ENCODE data around the gene MAPK1. TPM values are rescaled to one million over a fixed set of nuclear protein-coding genes. Genes with fewer than 3 reads are reported as not detected.
A peak's percentile ranks its signal among the peaks of the same experiment; 100 is the strongest.
"Not testable (repeated sequence)": the region's sequence is repeated elsewhere in the genome, so short reads cannot be mapped to it uniquely, and the experiment has no call there.

MAPK1 gene
- total and polyA plus RNA-seq, 7 donors, result 18.0 to 73.2 (median 44.1) TPM

DNA sequence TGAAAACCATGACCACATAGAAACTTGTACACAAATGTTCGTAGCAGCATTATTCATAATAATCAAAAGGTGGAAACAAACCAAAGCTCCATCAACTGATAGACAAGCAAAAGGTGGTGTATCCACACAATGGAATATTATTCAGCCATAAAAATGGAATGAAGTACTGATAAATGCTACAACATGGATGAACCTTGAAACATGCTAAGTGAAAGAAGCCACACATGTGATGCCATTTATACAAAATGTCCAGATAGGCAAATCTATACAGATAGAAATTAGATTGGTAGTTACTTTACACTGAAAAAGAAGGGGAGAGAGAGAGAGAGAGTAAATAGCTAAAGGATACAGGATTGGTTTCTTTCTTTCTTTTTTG is 27.7 kb downstream of the MAPK1 start:
- Histone ChIP-seq H3K27me3 (no peaks in the 10 kb centered on the region), H3K27ac (no peak overlapping the region), H3K36me3 (no peaks in the 10 kb centered on the region), H3K4me1 (peaks cover 0 to 54% (median 46%) of the 10 kb centered on the region in 4 donors), H3K4me3 (no peak overlapping the region), H3K9me3 (no peaks in the 10 kb centered on the region)
- TF ChIP-seq, protein P1, sequence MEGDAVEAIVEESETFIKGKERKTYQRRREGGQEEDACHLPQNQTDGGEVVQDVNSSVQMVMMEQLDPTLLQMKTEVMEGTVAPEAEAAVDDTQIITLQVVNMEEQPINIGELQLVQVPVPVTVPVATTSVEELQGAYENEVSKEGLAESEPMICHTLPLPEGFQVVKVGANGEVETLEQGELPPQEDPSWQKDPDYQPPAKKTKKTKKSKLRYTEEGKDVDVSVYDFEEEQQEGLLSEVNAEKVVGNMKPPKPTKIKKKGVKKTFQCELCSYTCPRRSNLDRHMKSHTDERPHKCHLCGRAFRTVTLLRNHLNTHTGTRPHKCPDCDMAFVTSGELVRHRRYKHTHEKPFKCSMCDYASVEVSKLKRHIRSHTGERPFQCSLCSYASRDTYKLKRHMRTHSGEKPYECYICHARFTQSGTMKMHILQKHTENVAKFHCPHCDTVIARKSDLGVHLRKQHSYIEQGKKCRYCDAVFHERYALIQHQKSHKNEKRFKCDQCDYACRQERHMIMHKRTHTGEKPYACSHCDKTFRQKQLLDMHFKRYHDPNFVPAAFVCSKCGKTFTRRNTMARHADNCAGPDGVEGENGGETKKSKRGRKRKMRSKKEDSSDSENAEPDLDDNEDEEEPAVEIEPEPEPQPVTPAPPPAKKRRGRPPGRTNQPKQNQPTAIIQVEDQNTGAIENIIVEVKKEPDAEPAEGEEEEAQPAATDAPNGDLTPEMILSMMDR (IDR thresholded peaks at IDR 0.05), result no peak
- TF ChIP-seq EP300 (IDR thresholded peaks at IDR 0.05) (no peak), POLR2A (IDR thresholded peaks at IDR 0.05) (no peak), POLR2AphosphoS5 (IDR thresholded peaks at IDR 0.05) (no peak)
- intact Hi-C loops (cut with DNase I), result no loop called here
- 87% methylated on average over 1 of the region's 1 CpG for WGBS, 2 donors
- DNase-seq, result no peak

DNA sequence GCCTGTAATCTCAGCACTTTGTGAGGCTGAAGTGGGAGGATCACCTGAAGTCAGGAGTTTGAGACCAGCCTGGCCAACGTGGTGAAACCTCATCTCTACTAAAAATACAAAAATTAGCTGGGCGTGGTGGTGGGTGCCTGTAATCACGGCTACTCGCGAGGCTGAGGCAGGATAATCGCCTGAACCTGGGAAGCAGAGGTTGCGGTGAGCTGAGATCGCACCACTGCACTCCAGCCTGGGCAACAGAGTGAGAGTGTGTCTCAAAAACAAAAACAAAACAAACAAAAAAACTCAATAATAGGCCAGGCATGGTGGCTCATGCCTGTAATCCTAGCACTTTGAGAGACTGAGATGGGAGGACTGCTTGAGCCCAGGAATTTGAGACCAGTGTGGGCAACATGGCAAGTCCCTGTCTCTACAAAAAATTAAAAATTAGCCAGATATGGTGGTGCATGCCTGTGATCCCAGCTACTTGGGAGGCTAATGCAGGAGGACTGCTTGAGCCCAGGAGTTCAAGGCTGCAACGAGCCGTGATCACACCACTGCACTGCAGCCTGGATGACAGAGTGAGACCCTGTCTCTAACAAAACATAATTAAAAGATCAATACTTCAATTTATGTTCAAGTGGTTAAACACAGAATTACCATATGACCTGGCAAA is 28.2 kb downstream of the MAPK1 start:
- 86 to 90% methylated on average over 10 of the region's 10 CpGs for WGBS, 2 donors
- H3K4me3 ChIP-seq; intact Hi-C loops (cut with DNase I); H3K9me3 ChIP-seq; H3K36me3 ChIP-seq; DNase-seq; H3K27me3 ChIP-seq: not testable (repeated sequence)
- Histone ChIP-seq H3K4me1 (peaks cover 0 to 57% (median 47%) of the 10 kb centered on the region in 4 donors), H3K27ac (peak overlapping the region in 1 of 4 donors; percentile 1)

DNA sequence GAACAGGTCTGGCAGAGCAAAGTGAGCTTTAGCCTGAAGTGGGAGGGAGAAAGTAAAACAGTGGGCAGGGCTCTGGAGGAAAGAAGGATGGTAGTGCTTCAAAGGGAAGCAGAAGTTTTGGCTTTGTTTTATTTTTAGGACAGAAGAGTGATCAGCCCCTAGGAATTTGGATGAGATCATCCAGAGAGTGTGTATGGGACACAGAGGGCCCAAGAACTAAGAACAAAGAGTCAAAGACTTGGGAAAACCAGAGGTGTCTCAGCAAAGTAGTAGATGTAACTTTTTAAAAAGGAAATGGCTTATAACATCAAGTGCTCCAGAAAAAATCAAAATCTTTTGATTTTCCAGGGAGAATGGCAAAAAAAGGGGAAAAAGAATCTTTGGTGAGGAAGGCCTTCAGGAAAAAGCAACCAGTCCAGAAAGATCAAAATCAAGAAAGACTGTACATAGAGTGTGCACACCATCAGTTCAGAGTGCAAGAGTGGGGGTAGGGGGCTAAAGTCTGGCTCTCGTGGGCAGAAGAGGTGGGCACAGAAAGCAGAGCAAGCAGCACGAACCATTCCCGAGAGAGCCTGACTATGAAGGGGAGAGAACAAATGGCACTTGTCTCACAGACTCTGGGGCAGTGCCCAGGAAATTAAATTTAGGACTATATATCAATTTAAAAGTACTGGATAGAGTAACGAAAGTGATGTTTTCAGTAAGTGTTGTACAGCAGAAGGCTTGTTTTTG is 30.0 kb downstream of the MAPK1 start:
- H3K36me3 ChIP-seq, result no peaks in the 10 kb centered on the region
- no peak for DNase-seq
- peaks cover 0 to 52% (median 46%) of the 10 kb centered on the region in 4 donors for H3K4me1 ChIP-seq

DNA sequence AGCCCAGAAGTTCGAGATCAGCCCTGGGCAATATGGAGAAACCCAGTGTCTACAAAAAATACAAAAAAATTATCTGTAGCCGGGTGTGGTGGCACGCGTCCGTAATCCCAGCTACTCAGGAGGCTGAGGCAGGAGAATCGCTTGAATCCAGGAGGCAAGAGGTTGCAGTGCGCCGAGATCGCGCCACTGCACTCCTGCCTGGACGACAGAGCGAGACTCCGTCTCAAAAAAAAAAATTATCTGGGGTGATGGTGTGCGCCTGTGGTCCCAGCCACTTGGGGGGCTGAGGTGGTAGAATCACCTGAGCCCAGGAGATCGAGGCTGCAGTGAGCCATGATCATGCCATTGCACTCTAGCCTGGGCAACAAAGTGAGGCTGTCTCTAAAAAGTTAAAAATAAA is 31.0 kb downstream of the MAPK1 start:
- H3K36me3 ChIP-seq; H3K9me3 ChIP-seq; intact Hi-C loops (cut with DNase I); DNase-seq; H3K4me3 ChIP-seq; H3K27me3 ChIP-seq: not testable (repeated sequence)
- 96 to 98% methylated on average over 15 of the region's 15 CpGs for WGBS, 2 donors
- H3K27ac ChIP-seq, result peak overlapping the region; percentile 74 to 88 (median 85)
- H3K4me1 ChIP-seq, result peaks cover 0 to 61% (median 52%) of the 10 kb centered on the region in 4 donors

More for the DNA sequence above, 30.0 kb downstream of the MAPK1 start:
- WGBS, 2 donors, result 78% methylated on average over 4 of the region's 4 CpGs
- peak overlapping the region; percentile 74 to 88 (median 85) for H3K27ac ChIP-seq
- intact Hi-C loops (cut with DNase I), result no loop called here
- H3K27me3 ChIP-seq, result no peaks in the 10 kb centered on the region
- H3K9me3 ChIP-seq, result no peaks in the 10 kb centered on the region
- no peak for TF ChIP-seq EP300 (IDR thresholded peaks at IDR 0.05)
- TF ChIP-seq POLR2AphosphoS5 (IDR thresholded peaks at IDR 0.05), result peak in 3 of 4 donors; percentile 14 to 33 (median 18)
- H3K4me3 ChIP-seq, result no peak overlapping the region

DNA sequence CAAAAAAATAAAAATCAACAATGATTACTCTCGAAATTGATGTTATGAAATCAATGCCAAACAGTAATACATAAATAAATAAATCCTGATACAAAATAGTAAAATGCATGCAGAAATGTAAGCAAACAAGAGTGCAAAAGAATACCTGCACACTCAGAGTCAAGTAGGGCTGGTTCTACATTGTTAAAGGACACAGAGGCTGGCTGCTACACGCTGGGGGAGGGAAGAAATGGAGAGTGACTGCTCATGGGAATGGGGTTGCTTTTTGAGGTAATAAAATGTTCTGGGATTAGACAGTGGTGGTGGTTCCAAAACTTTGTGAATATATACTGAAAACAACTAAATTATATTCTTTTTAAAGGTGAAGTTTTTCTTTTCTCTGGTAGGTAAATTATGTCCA is 32.1 kb downstream of the MAPK1 start:
- H3K4me1 ChIP-seq, result peaks cover 0 to 65% (median 52%) of the 10 kb centered on the region in 4 donors
- intact Hi-C loops (cut with DNase I), result no loop called here
- DNase-seq, result no peak
- H3K27me3 ChIP-seq, result no peaks in the 10 kb centered on the region
- TF ChIP-seq, protein P1 (IDR thresholded peaks at IDR 0.05), result no peak
- TF ChIP-seq POLR2AphosphoS5 (IDR thresholded peaks at IDR 0.05) (no peak), EP300 (IDR thresholded peaks at IDR 0.05) (no peak), POLR2A (IDR thresholded peaks at IDR 0.05) (no peak)
- no peaks in the 10 kb centered on the region for H3K9me3 ChIP-seq
- H3K4me3 ChIP-seq, result no peak overlapping the region
- peak overlapping the region in 2 of 4 donors; percentile 40 to 85 for H3K27ac ChIP-seq
- no peaks in the 10 kb centered on the region for H3K36me3 ChIP-seq
- WGBS, 2 donors, result 62 to 69% methylated on average over 2 of the region's 2 CpGs

DNA sequence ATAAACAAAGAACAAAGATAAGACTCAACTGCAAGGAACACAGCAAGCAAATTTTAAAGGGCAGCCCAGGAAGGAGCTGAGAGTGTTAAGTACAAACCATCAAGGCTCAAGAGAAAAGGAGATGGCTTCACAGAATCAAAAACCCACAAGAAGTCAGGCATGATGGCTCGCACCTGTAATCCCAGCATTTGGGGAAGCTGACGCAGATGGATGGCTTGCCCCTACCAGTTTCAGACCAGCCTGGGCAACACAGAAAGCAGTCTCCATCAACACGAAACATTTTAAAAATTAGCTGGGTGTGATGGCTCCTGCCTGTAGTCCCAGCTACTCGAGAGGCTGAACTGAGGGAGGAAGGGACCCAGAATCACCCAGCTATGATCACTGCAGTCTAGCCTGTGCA is 32.6 kb downstream of the MAPK1 start:
- no peaks in the 10 kb centered on the region for H3K27me3 ChIP-seq
- H3K36me3 ChIP-seq, result no peaks in the 10 kb centered on the region
- WGBS, 2 donors, result 65 to 91% methylated on average over 4 of the region's 4 CpGs
- DNase-seq, result no peak
- no peak overlapping the region for H3K4me3 ChIP-seq
- TF ChIP-seq POLR2AphosphoS5 (IDR thresholded peaks at IDR 0.05) (no peak), EP300 (IDR thresholded peaks at IDR 0.05) (no peak), POLR2A (IDR thresholded peaks at IDR 0.05) (no peak)
- TF ChIP-seq, protein P1 (IDR thresholded peaks at IDR 0.05), result no peak
- no peaks in the 10 kb centered on the region for H3K9me3 ChIP-seq
- intact Hi-C loops (cut with DNase I), result no loop called here
- peaks cover 0 to 68% (median 54%) of the 10 kb centered on the region in 4 donors for H3K4me1 ChIP-seq
- H3K27ac ChIP-seq, result peak overlapping the region in 2 of 4 donors; percentile 16 to 40
